Loucy (cell line): ENCODE measurements around the gene UNC5C.

ENCODE experiments used
- EZH2phosphoT487 ChIP-seq: fragments of 200-600 bp; IDR thresholded peaks from 2 replicates; pipeline ENCODE4 v1.6.1; 2018; ENCODE audit warnings: antibody characterized with exemption, mild to moderate bottlenecking, moderate library complexity, borderline replicate concordance
- TF ChIP-seq, protein P1 (sequence below): fragments of 200-600 bp; sonication (generic); conservative IDR thresholded peaks from 2 replicates; pipeline ENCODE4 v1.5.1; 2014; ENCODE audit warnings: mild to moderate bottlenecking, antibody characterized with exemption, low read length

DNA sequence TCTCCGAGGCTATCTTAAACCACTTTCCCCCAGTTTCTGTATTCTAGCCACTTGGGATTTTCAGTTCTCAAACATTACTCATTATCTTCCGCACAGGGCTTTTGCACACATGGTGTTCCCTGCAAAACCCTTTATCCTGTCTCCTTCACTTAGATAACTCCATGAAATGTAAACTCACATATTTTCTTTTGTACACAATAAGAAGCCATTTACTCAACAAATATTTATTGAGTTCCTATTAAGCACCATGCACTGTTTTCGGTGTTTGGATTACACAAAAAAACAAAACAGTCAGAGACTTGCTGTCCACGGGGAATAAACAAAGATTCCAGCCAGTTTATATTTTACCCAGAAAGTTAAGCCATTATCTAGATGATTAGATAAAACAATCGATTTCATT, 42.5 kb upstream of the UNC5C start:
- TF ChIP-seq EZH2phosphoT487, result no peak
- TF ChIP-seq, protein P1, sequence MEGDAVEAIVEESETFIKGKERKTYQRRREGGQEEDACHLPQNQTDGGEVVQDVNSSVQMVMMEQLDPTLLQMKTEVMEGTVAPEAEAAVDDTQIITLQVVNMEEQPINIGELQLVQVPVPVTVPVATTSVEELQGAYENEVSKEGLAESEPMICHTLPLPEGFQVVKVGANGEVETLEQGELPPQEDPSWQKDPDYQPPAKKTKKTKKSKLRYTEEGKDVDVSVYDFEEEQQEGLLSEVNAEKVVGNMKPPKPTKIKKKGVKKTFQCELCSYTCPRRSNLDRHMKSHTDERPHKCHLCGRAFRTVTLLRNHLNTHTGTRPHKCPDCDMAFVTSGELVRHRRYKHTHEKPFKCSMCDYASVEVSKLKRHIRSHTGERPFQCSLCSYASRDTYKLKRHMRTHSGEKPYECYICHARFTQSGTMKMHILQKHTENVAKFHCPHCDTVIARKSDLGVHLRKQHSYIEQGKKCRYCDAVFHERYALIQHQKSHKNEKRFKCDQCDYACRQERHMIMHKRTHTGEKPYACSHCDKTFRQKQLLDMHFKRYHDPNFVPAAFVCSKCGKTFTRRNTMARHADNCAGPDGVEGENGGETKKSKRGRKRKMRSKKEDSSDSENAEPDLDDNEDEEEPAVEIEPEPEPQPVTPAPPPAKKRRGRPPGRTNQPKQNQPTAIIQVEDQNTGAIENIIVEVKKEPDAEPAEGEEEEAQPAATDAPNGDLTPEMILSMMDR, result no peak
